ENCODE results near the gene TSEN34. TPM values are rescaled to one million over a fixed set of nuclear protein-coding genes. Genes with fewer than 3 reads are reported as not detected.

TSEN34 gene
- total RNA-seq, 1 experiment from 2014 or later: 32.0 TPM

GRCh38 chr19:54189735-54190502 is 1.2 kb upstream of the TSEN34 start (continued):
- TF ChIP-seq, protein P1, sequence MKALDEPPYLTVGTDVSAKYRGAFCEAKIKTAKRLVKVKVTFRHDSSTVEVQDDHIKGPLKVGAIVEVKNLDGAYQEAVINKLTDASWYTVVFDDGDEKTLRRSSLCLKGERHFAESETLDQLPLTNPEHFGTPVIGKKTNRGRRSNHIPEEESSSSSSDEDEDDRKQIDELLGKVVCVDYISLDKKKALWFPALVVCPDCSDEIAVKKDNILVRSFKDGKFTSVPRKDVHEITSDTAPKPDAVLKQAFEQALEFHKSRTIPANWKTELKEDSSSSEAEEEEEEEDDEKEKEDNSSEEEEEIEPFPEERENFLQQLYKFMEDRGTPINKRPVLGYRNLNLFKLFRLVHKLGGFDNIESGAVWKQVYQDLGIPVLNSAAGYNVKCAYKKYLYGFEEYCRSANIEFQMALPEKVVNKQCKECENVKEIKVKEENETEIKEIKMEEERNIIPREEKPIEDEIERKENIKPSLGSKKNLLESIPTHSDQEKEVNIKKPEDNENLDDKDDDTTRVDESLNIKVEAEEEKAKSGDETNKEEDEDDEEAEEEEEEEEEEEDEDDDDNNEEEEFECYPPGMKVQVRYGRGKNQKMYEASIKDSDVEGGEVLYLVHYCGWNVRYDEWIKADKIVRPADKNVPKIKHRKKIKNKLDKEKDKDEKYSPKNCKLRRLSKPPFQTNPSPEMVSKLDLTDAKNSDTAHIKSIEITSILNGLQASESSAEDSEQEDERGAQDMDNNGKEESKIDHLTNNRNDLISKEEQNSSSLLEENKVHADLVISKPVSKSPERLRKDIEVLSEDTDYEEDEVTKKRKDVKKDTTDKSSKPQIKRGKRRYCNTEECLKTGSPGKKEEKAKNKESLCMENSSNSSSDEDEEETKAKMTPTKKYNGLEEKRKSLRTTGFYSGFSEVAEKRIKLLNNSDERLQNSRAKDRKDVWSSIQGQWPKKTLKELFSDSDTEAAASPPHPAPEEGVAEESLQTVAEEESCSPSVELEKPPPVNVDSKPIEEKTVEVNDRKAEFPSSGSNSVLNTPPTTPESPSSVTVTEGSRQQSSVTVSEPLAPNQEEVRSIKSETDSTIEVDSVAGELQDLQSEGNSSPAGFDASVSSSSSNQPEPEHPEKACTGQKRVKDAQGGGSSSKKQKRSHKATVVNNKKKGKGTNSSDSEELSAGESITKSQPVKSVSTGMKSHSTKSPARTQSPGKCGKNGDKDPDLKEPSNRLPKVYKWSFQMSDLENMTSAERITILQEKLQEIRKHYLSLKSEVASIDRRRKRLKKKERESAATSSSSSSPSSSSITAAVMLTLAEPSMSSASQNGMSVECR (CRISPR knock-in tag; IDR thresholded peaks at IDR 0.05; ENCODE audit: borderline replicate concordance): no peak
- TF ChIP-seq, protein P2, sequence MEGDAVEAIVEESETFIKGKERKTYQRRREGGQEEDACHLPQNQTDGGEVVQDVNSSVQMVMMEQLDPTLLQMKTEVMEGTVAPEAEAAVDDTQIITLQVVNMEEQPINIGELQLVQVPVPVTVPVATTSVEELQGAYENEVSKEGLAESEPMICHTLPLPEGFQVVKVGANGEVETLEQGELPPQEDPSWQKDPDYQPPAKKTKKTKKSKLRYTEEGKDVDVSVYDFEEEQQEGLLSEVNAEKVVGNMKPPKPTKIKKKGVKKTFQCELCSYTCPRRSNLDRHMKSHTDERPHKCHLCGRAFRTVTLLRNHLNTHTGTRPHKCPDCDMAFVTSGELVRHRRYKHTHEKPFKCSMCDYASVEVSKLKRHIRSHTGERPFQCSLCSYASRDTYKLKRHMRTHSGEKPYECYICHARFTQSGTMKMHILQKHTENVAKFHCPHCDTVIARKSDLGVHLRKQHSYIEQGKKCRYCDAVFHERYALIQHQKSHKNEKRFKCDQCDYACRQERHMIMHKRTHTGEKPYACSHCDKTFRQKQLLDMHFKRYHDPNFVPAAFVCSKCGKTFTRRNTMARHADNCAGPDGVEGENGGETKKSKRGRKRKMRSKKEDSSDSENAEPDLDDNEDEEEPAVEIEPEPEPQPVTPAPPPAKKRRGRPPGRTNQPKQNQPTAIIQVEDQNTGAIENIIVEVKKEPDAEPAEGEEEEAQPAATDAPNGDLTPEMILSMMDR (IDR thresholded peaks at IDR 0.05): no peak
- peak; percentile 92 for TF ChIP-seq MAX (CRISPR knock-in tag; IDR thresholded peaks at IDR 0.05)
- 0 out of 2 replicates have a peak, but pooled peaks have one; percentile 41 for TF ChIP-seq USF1 (CRISPR knock-in tag; IDR thresholded peaks at IDR 0.05)
- TF ChIP-seq PRRX2 (CRISPR knock-in tag; IDR thresholded peaks at IDR 0.05): no peak
- no peak for TF ChIP-seq ATF1 (CRISPR knock-in tag; IDR thresholded peaks at IDR 0.05)
- TF ChIP-seq NR2C2 (CRISPR knock-in tag; IDR thresholded peaks at IDR 0.05): no peak
- no peak for TF ChIP-seq E2F4 (CRISPR knock-in tag; IDR thresholded peaks at IDR 0.05; ENCODE audit: borderline replicate concordance, low read depth)
- no peak; the same call in 1 of the 2 replicates for TF ChIP-seq GABPB1 (CRISPR knock-in tag; IDR thresholded peaks at IDR 0.05)
- no peak for TF ChIP-seq ATF6 (CRISPR knock-in tag; IDR thresholded peaks at IDR 0.05)
- TF ChIP-seq, protein P3, sequence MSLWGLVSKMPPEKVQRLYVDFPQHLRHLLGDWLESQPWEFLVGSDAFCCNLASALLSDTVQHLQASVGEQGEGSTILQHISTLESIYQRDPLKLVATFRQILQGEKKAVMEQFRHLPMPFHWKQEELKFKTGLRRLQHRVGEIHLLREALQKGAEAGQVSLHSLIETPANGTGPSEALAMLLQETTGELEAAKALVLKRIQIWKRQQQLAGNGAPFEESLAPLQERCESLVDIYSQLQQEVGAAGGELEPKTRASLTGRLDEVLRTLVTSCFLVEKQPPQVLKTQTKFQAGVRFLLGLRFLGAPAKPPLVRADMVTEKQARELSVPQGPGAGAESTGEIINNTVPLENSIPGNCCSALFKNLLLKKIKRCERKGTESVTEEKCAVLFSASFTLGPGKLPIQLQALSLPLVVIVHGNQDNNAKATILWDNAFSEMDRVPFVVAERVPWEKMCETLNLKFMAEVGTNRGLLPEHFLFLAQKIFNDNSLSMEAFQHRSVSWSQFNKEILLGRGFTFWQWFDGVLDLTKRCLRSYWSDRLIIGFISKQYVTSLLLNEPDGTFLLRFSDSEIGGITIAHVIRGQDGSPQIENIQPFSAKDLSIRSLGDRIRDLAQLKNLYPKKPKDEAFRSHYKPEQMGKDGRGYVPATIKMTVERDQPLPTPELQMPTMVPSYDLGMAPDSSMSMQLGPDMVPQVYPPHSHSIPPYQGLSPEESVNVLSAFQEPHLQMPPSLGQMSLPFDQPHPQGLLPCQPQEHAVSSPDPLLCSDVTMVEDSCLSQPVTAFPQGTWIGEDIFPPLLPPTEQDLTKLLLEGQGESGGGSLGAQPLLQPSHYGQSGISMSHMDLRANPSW (CRISPR knock-in tag; conservative IDR thresholded peaks at IDR 0.05; ENCODE audit: low read depth): no peak
- no peak for TF ChIP-seq ZNF121 (CRISPR knock-in tag; IDR thresholded peaks at IDR 0.05)
- TF ChIP-seq ZNF281 (CRISPR knock-in tag; IDR thresholded peaks at IDR 0.05): 0 out of 2 replicates have a peak, but pooled peaks have one; percentile 27
- TF ChIP-seq, protein P4, sequence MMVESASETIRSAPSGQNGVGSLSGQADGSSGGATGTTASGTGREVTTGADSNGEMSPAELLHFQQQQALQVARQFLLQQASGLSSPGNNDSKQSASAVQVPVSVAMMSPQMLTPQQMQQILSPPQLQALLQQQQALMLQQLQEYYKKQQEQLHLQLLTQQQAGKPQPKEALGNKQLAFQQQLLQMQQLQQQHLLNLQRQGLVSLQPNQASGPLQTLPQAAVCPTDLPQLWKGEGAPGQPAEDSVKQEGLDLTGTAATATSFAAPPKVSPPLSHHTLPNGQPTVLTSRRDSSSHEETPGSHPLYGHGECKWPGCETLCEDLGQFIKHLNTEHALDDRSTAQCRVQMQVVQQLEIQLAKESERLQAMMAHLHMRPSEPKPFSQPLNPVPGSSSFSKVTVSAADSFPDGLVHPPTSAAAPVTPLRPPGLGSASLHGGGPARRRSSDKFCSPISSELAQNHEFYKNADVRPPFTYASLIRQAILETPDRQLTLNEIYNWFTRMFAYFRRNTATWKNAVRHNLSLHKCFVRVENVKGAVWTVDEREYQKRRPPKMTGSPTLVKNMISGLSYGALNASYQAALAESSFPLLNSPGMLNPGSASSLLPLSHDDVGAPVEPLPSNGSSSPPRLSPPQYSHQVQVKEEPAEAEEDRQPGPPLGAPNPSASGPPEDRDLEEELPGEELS (CRISPR knock-in tag; IDR thresholded peaks at IDR 0.05): no peak
- no peak for TF ChIP-seq TEAD1 (CRISPR knock-in tag; IDR thresholded peaks at IDR 0.05)
- no peak for TF ChIP-seq ZNF317 (CRISPR knock-in tag; IDR thresholded peaks at IDR 0.05; ENCODE audit: borderline replicate concordance, low read depth)
- TF ChIP-seq SMAD3 (CRISPR knock-in tag; IDR thresholded peaks at IDR 0.05; ENCODE audit: borderline replicate concordance): no peak
- peak; percentile 71; the same call in 1 of the 2 replicates for TF ChIP-seq ZBTB21 (CRISPR knock-in tag; IDR thresholded peaks at IDR 0.05; ENCODE audit: borderline replicate concordance)
